TTC549 (cell line): Measurements from ENCODE around the gene PTPRD.

ENCODE experiments used
- FAIRE-seq: peaks from 2 replicates; lab custom pipeline; 2012; peaks lifted over from hg19 to GRCh38; lab: Jason Lieb, UNC

PTPRD gene

GRCh38 chr9:9284201-9284600, 1328.6 kb downstream of the PTPRD start:
- FAIRE-seq: no peak

DNA sequence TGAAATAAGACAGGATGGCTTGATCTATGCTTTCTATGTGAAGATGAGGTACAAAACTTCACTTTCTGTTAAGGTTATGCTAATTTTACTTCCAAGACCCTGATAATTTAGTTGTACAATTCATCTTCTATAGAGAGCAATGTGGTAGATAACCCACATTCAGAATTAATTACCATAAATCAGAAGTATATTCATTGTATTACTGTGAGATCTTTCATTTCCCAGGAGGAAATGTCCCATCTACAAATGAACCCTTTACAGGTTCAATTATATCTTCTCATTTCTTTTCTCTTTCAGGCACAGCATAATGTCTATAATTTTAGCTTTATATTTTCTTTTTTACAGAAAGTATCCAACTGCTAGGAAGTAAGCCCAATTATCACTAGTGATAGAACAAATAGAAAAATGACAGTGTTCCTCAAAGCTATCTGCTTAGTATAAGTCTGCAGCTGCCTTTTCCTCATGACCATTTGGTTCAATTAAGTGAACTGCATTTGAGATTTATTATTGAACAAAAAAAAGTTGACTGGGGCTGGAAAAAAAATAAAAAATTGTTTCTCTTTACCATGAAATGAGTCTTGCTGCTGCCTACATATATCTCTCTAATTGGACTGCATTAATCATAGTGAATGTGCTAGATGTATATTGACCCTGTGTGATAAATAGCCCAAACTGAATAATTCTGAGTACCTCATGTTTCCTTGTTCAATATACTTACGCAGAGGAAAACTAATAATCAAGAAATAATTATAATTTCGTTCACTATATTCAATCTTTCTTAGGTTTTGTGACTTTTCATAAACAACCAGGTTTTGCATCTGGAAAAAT, 1329.4 kb downstream of the PTPRD start:
- FAIRE-seq: no peak

DNA sequence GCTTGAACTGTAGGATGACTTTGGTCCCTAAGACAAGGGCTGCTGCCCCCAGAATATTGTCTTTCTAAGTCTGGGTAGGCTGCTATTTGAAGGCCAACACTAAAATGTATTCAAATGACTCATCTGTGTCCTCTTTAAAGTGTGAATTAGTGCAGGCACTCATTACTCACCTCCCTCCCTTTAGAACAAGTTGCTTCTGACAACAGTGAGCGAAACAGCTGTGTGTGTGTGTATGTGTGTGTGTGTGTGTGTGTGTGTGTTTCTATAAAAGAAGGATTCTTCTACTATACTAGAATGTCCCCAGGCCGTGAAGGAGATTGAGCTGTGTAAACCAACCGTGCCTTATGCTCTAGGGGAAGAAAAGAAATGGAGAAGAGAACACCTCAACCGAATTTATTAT, 1337.2 kb downstream of the PTPRD start:
- FAIRE-seq: no peak

DNA sequence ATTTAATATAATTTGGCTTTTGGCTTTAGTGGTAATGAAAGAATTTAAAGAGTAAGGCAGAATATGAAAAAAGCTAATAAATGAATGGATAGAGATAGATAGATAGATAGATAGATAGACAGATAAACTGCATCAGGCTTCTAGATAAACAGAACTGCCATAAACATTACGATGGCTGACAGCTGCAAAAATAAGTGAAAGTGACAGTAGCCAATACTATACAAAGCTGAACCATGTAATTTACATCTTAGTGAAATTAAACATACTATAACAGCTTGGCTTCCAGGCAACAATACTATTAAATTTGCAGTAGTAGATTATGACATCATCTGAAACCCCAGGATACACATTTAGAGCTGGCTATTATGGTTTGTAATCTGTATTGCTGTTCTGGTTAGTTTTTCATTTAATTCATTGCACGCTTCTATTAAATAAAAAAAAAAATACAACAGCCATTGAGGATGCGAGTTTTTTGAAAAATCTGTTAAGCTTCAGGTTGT, 1354.8 kb downstream of the PTPRD start:
- no peak for FAIRE-seq

- no peak for FAIRE-seq
Measured at GRCh38 chr9:9246726-9247125, 1366.1 kb downstream of the PTPRD start.

DNA sequence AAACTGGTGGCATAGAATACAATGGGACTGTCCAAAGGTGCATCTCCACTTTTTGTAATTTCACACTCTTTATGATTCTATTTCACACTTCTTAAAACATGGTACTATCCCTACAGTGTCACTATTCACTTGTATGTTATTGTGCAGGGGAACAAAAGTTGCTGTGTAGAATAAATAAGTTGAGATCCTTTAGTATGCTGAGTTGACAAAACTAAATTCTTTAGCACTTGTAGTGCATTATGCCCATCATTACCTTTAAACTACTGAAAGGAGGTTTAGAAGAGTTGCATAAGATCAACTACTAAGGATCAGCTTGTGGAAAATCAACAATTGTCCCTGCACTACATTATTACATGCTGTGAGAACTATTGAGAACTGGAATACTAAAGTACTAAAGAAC, 1380.9 kb downstream of the PTPRD start:
- no peak for FAIRE-seq

GRCh38 chr9:9229269-9229668, 1383.5 kb downstream of the PTPRD start:
- no peak for FAIRE-seq

GRCh38 chr9:9223175-9223574, 1389.6 kb downstream of the PTPRD start:
- no peak for FAIRE-seq

DNA sequence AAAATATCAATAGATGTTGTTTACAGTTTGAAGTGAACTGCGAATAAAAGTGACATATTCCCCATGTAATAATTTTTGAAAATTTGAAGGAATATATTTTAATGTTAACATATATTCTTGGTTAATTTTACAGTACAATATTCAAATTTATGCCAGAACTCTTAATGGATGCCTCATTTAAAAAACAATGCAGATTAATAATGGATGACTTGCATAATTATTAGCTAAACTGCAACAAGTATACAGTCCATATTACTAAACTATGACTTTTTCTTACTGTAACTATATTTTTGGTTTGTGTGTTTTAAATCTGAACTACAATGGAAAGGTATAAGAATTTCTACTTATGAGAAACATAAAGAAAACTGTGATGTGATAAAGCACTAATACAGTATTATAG, 1390.1 kb downstream of the PTPRD start:
- FAIRE-seq: no peak

- no peak for FAIRE-seq
Measured at GRCh38 chr9:9216934-9217333, 1395.9 kb downstream of the PTPRD start.

- FAIRE-seq: no peak
Measured at GRCh38 chr9:9215050-9215449, 1397.8 kb downstream of the PTPRD start.

DNA sequence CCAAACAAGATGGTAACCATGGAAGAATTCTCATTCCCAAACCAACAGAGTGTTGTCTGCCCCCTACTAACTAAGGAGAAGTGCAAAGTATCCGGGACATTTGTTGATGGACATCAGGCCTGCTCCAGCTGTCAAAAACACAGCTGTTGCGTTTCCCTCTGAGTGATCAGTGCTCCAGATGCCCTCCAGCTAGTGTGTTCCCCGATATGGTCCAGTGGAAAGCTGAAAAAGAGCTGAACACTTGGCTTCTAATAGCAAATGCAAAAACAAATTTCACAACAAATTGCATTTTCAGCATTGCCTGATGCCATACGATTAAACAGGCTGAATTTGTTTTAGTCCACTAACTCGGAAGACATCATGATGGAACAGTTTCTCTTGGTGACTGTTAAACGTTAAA, 1398.7 kb downstream of the PTPRD start:
- FAIRE-seq: no peak

DNA sequence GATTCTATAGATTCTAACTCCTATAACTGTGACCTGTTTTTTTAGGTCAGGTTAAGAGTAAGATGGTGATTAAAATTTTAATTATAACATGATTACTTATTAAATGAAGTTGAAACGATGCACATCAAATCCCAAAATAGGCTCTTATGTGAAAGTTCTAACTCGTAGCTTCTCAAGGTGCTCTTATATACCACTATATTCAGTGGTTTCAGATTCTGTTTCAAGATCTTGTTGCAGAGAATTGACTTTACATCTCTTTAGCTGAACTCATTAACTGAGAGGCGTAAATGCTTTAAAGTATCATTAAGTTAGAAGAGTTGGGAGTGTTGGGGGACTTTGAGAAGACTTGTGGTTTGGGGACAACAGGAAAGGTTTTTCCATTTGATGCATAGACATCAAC, 1399.8 kb downstream of the PTPRD start:
- FAIRE-seq: no peak

GRCh38 chr9:9202276-9202675, 1410.5 kb downstream of the PTPRD start:
- FAIRE-seq: no peak

- FAIRE-seq: no peak
Measured at GRCh38 chr9:9186086-9186485, 1426.7 kb downstream of the PTPRD start.

GRCh38 chr9:9182431-9182830, 1430.4 kb downstream of the PTPRD start:
- FAIRE-seq: no peak

DNA sequence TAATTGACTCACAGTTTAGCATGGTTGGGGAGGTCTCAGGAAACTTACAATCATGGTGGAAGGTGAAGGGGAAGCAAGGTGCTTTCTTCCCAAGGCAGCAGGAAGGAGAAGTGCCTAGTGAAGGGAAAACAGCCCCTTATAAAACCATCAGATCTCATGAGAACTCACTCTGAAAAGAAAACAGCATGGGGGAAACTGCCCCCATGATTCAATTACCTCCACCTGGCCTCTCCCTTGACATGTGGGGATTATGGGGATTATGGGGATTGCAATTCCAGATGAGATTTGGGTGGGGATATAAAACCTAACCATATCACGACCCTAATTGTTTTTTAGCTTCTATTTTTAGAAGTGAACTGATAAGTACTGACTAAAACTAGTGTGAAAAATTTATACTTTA, 1435.7 kb downstream of the PTPRD start:
- FAIRE-seq: no peak

- no peak for FAIRE-seq
Measured at GRCh38 chr9:9174358-9174757, 1438.4 kb downstream of the PTPRD start.

DNA sequence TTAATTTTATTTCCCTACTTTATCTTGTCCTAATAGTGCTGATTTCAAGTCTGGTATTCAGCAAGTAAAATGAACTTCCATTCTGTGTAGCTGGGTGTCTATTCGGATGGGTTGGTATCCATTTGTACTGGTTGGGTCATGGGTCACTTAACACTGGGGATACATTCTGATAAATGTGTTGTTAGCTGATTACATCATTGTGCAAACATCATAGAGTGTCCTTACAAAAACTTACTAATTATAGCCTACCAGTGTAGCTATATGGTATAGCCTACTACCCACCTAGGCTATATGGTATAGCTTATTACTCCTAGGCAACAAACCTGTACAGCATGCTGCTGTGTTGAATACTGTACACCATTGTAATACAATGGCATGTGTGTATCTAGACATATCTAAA, 1439.5 kb downstream of the PTPRD start:
- no peak for FAIRE-seq

- no peak for FAIRE-seq
Measured at GRCh38 chr9:9170439-9171134, 1442.2 kb downstream of the PTPRD start.

DNA sequence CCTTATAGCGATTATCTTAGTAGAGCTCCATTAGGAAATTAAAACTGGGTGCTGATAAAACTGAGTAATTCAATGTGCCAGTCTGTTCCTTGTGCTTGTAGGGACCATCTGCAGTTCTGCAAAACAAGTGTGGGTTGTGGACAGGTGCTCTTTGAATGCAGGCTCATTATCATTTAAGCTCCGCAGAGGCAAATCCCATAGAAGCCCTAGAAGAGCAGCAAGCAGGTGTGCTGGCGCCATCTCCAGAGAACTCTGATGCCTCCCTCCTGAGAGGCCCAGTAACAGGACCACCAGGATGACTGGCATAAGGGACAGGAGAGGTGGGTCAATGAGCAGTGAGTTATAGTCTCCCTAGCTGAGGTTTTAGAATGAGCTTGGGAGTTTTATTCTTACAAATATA, 1470.8 kb downstream of the PTPRD start:
- FAIRE-seq: no peak

DNA sequence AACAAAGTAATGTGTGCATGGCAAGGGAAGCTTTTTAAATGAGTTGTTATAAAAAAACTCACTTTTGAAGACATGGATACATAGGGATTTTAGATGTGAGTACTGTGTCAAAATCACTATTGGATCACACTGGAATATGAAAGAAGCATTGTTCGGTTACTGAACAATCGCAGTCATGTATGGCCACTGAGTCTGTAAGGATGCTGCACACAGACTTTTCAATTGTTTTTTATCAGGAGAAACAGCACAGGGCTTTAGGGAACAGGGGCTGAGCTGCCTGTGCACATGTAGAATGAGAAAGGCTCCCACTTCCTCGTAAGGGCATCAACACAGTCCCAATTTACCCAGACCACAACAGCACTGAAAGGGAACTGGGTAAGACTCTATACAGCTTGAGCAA, 1479.3 kb downstream of the PTPRD start:
- FAIRE-seq: no peak

DNA sequence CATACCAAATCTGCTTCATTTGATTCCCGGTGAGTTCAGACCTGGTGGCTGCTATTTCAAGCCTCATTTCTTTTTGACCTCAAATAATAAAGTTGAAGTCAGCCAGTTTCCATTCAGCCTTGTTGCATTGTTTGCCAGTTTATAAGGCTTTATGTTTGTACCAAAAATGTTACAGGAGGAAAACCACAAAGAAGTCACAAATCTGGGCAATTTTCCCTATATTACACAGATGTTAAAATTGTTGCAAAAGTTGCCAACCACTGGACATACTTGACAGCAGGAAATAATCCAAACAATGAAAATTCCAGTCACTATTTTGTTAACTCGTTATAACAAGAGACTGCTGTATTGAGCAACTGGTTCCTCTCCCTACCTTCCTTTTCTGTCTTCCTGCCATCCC, 1488.2 kb downstream of the PTPRD start:
- FAIRE-seq: no peak
